SK-N-SH (cell line): Measurements from ENCODE around the gene RHNO1. TPM values are rescaled to one million over a fixed set of nuclear protein-coding genes. Genes with fewer than 3 reads are reported as not detected.

Experiments
- CTCF ChIA-PET: fragments of 300-600, 350-600 bp; formaldehyde crosslinking; extraction: SDS; loops from one replicate; lab custom pipeline; 2021; lab: Yijun Ruan, JAX
- POLR2A ChIA-PET: fragments of 350-600 bp; sonication (Branson Sonifier 250); formaldehyde crosslinking; extraction: SDS; loops from one replicate; lab custom pipeline; 2020; ENCODE audit warnings: antibody characterized with exemption, inconsistent platforms; lab: Yijun Ruan, JAX
- DNase-seq: peaks from one replicate; pipeline ENCODE4 v3.0.0; 2012
- H2AFZ ChIP-seq: fragments of 200-600 bp; sonication (generic); 2 replicates; pipeline ENCODE4 v1.8.1; 2016; ENCODE audit warnings: antibody characterized with exemption, mild to moderate bottlenecking, low read depth
- H3F3A ChIP-seq: fragments of 200-600 bp; sonication (generic); replicated peaks from 2 replicates; pipeline ENCODE3; 2016; ENCODE audit warnings: antibody characterized with exemption, mild to moderate bottlenecking; ENCODE audit not compliant: insufficient read depth
- H3K27ac ChIP-seq, 2 experiments: fragments of 200-500 bp in 1 of 2; fragments of 200-600 bp in 1 of 2; sonication (Bioruptor generic) in 1 of 2; sonication (generic), shearing (Covaris generic) in 1 of 2; 2 replicates each; pipeline versions ENCODE4 v1.5.1 to v1.6.1; 2014 to 2016; ENCODE audit warnings: low read depth in 2 of 2, inconsistent platforms in 1 of 2, low read length in 1 of 2, mild to moderate bottlenecking in 1 of 2, mixed read lengths in 1 of 2
- H3K27me3 ChIP-seq: fragments of 200-600 bp; sonication (generic), shearing (Covaris generic); 2 replicates; pipeline ENCODE4 v1.6.1; 2016; ENCODE audit warnings: mixed run types; ENCODE audit not compliant: insufficient read depth
- H3K36me3 ChIP-seq, 2 experiments: fragments of 200-500 bp in 1 of 2; fragments of 200-600 bp in 1 of 2; sonication (Bioruptor generic) in 1 of 2; sonication (generic) in 1 of 2; replicated peaks in 1 of 2; 2 replicates each; pipeline versions ENCODE3 to v1.5.1; 2014 to 2016; ENCODE audit warnings: low read length in 1 of 2, mild to moderate bottlenecking in 1 of 2; ENCODE audit not compliant: insufficient read depth in 2 of 2, control insufficient read depth in 1 of 2
- H3K4me1 ChIP-seq, 2 experiments: fragments of 200-500 bp in 1 of 2; fragments of 200-600 bp in 1 of 2; sonication (Bioruptor generic) in 1 of 2; sonication (generic), shearing (Covaris generic) in 1 of 2; 2 replicates each; pipeline versions ENCODE4 v1.5.1 to v1.6.1; 2014 to 2016; ENCODE audit warnings: low read depth in 1 of 2, low read length in 1 of 2, mixed run types in 1 of 2; ENCODE audit not compliant: insufficient read depth in 2 of 2, control insufficient read depth in 1 of 2
- H3K4me2 ChIP-seq: fragments of 200-600 bp; sonication (generic), shearing (Covaris generic); 2 replicates; pipeline ENCODE4 v1.6.1; 2017; ENCODE audit warnings: mixed run types
- H3K4me3 ChIP-seq, 2 experiments: fragments of 200-500 bp in 1 of 2; fragments of 200-600 bp in 1 of 2; sonication (Bioruptor generic) in 1 of 2; sonication (generic), shearing (Covaris generic) in 1 of 2; 2 replicates each; pipeline versions ENCODE4 v1.5.1 to v1.8.1; 2014 to 2016; ENCODE audit warnings: low read depth in 2 of 2, inconsistent platforms in 1 of 2, low read length in 1 of 2, mild to moderate bottlenecking in 1 of 2, mixed read lengths in 1 of 2, moderate library complexity in 1 of 2
- H3K79me2 ChIP-seq: fragments of 200-600 bp; sonication (generic); 2 replicates; pipeline ENCODE4 v1.8.1; 2017; ENCODE audit warnings: mild to moderate bottlenecking; ENCODE audit not compliant: insufficient read depth
- H3K9ac ChIP-seq: fragments of 200-600 bp; sonication (generic); 2 replicates; pipeline ENCODE4 v1.6.1; 2017; ENCODE audit warnings: mixed run types
- H3K9me2 ChIP-seq: fragments of 200-600 bp; sonication (generic); 2 replicates; pipeline ENCODE4 v1.6.1; 2017; ENCODE audit warnings: mixed run types
- H3K9me3 ChIP-seq: fragments of 200-600 bp; sonication (generic); 2 replicates; pipeline ENCODE4 v1.6.1; 2017; ENCODE audit warnings: mixed run types, mild to moderate bottlenecking, moderate library complexity
- H4K20me1 ChIP-seq: fragments of 200-600 bp; sonication (generic); 2 replicates; pipeline ENCODE4 v1.6.1; 2017; ENCODE audit warnings: mild to moderate bottlenecking, mixed run types; ENCODE audit not compliant: insufficient read depth
- CTCF ChIP-seq: fragments of 200-600 bp; sonication (generic); IDR thresholded peaks from 2 replicates; pipeline ENCODE4 v1.6.1; 2017; ENCODE audit warnings: antibody characterized with exemption, mild to moderate bottlenecking, moderate library complexity
- ELF1 ChIP-seq: IDR thresholded peaks from 2 replicates; pipeline ENCODE4 v1.4.0; 2012
- EZH2phosphoT487 ChIP-seq: fragments of 200-600 bp; sonication (generic); IDR thresholded peaks from 2 replicates; pipeline ENCODE4 v1.6.1; 2017; ENCODE audit warnings: low read depth, mixed run types, mild to moderate bottlenecking, antibody characterized with exemption, moderate library complexity, borderline replicate concordance
- FOSL2 ChIP-seq: IDR thresholded peaks from 2 replicates; pipeline ENCODE4 v1.4.0; 2012; ENCODE audit warnings: low read depth, mild to moderate bottlenecking, moderate library complexity, borderline replicate concordance
- FOXJ3 ChIP-seq: sonication (generic); formaldehyde crosslinking; IDR thresholded peaks from 2 replicates; pipeline ENCODE4 v1.5.1; 2020; ENCODE audit warnings: mild to moderate bottlenecking, missing genetic modification reagents
- FOXM1 ChIP-seq: IDR thresholded peaks from 2 replicates; pipeline ENCODE4 v1.4.0; 2012; ENCODE audit warnings: low read depth, mild to moderate bottlenecking
- GABPA ChIP-seq: IDR thresholded peaks from 2 replicates; pipeline ENCODE4 v1.4.0; 2012; ENCODE audit warnings: low read depth, mild to moderate bottlenecking
- GATA2 ChIP-seq: sonication (generic); formaldehyde crosslinking; IDR thresholded peaks from 2 replicates; pipeline ENCODE4 v1.5.0; 2020; ENCODE audit warnings: mild to moderate bottlenecking, missing genetic modification reagents
- IRF3 ChIP-seq: fragments of 150-350 bp; IDR thresholded peaks from 2 replicates; pipeline ENCODE4 v1.6.1; 2016; ENCODE audit warnings: mild to moderate bottlenecking, low read depth, low read length
- MXI1 ChIP-seq: IDR thresholded peaks from 2 replicates; pipeline ENCODE4 v1.6.1; 2012; ENCODE audit warnings: mild to moderate bottlenecking, low read depth, low read length, improper control_type of control experiment
- NFIC ChIP-seq: IDR thresholded peaks from 2 replicates; pipeline ENCODE4 v1.4.0; 2012; ENCODE audit warnings: borderline replicate concordance
- NRF1 ChIP-seq: IDR thresholded peaks from 2 replicates; pipeline ENCODE4 v1.6.1; 2012; ENCODE audit warnings: low read depth, mild to moderate bottlenecking, low read length
- POLR2AphosphoS5 ChIP-seq: IDR thresholded peaks from 2 replicates; pipeline ENCODE4 v1.6.1; 2012; ENCODE audit warnings: low read depth, low read length
- RAD21 ChIP-seq: IDR thresholded peaks from 2 replicates; pipeline ENCODE4 v1.6.1; 2012; ENCODE audit warnings: mild to moderate bottlenecking, low read length
- RCOR1 ChIP-seq: fragments of 150-350 bp; IDR thresholded peaks from 2 replicates; pipeline ENCODE4 v1.6.1; 2017; ENCODE audit warnings: antibody characterized with exemption, low read length
- RFX5 ChIP-seq: IDR thresholded peaks from 2 replicates; pipeline ENCODE4 v1.6.1; 2012; ENCODE audit warnings: mild to moderate bottlenecking, improper control_type of control experiment, low read length
- TCF12 ChIP-seq: IDR thresholded peaks from 2 replicates; pipeline ENCODE4 v1.4.0; 2012
- USF1 ChIP-seq: IDR thresholded peaks from 2 replicates; pipeline ENCODE4 v1.4.0; 2012; ENCODE audit warnings: low read depth, borderline replicate concordance
- WGBS: methylation state at CpG from one replicate; pipeline ENCODE4 v1.1.6; 2017; ENCODE audit warnings: low lambda C conversion rate; 5-methylcytosine and 5-hydroxymethylcytosine counted together
- polyA plus RNA-seq, 3 experiments: library from polyadenylated mRNA; depleted of rRNA; stranded (reverse); fragments of >200 nt; gene quantifications; 2 replicates each; pipeline ENCODE4 v1.2.3, GENCODE V29; 2012

The RHNO1 gene
- polyA plus RNA-seq, 1 of the 3 experiments (the other 2 are of a cell fraction), result 28.9 TPM

GRCh38 chr12:2877953-2878732, 1.1 kb downstream of the RHNO1 start:
- Histone ChIP-seq H3F3A (peaks cover 6% of the 10 kb centered on the region), H3K4me2 (peak overlapping the region; percentile 82), H4K20me1 (no peaks in the 10 kb centered on the region), H3K4me3 (peak overlapping the region; percentile 61 to 69), H3K9me2 (no peaks in the 10 kb centered on the region), H3K27ac (peak overlapping the region; percentile 80 to 87), H3K79me2 (peaks cover 98% of the 10 kb centered on the region), H2AFZ (peak overlapping the region; percentile 58), H3K9ac (peak overlapping the region; percentile 82), H3K9me3 (no peaks in the 10 kb centered on the region), H3K4me1 (peaks cover 8 to 10% of the 10 kb centered on the region in 2 experiments; a peak in 2 of 4 replicates), H3K36me3 (peaks cover 6% of the 10 kb centered on the region in 2 experiments), H3K27me3 (no peaks in the 10 kb centered on the region)
- POLR2A ChIA-PET, result no interaction called here
- no peak for DNase-seq
- WGBS, result 46% methylated on average over 15 of the region's 16 CpGs
- CTCF ChIA-PET, result interaction anchor here (1.1 to 5.8 kb wide), 5 partner anchors 7 to 164 kb away, joined by 3 to 33 read pairs (median 7); partner anchors contain the start of gene NRIP2
- TF ChIP-seq FOXM1 (no peak), GATA2 (CRISPR knock-in tag) (no peak), IRF3 (no peak), RCOR1 (no peak), NFIC (no peak), RFX5 (no peak), MXI1 (no peak), CTCF (no peak), TCF12 (no peak), ELF1 (no peak), GABPA (no peak), POLR2AphosphoS5 (no peak), EZH2phosphoT487 (no peak), USF1 (no peak), FOSL2 (no peak), RAD21 (no peak), FOXJ3 (CRISPR knock-in tag) (no peak), NRF1 (no peak)
